ENCODE measurements around the gene ZEB2. TPM values are rescaled to one million over a fixed set of nuclear protein-coding genes. Genes with fewer than 3 reads are reported as not detected.
A peak's percentile ranks its signal among the peaks of the same experiment; 100 is the strongest.

The ZEB2 gene
- total and polyA plus RNA-seq, 8 donors, result 10.7 to 161 (median 43.1) TPM

DNA sequence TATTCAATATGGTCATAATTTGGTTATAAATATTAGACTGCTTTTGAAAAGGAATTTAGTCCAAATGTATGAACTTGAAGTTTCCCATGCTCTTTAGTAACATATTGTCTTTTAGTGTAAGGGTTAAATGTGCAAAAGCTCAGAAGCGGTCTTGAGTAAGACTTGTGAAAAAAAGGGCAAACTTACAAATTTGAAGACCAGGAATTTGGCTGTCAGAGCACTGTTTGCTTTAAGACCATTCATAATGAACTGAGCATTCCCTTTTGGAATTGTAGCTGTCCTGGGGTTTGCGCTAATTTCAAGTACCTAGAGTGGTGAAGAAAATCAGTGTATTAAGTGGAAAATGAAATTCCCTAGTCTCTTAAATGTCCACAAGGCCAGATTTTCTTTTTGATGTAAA is 6.9 kb upstream of the ZEB2 start:
- H3K27ac ChIP-seq, result peak overlapping the region in 3 of 5 donors; percentile 1 to 43 (median 29)
- 71 to 83% (median 73%) methylated on average over 2 of the region's 2 CpGs for WGBS, 5 donors
- peak in 1 of 2 donors; percentile 27 for DNase-seq

DNA sequence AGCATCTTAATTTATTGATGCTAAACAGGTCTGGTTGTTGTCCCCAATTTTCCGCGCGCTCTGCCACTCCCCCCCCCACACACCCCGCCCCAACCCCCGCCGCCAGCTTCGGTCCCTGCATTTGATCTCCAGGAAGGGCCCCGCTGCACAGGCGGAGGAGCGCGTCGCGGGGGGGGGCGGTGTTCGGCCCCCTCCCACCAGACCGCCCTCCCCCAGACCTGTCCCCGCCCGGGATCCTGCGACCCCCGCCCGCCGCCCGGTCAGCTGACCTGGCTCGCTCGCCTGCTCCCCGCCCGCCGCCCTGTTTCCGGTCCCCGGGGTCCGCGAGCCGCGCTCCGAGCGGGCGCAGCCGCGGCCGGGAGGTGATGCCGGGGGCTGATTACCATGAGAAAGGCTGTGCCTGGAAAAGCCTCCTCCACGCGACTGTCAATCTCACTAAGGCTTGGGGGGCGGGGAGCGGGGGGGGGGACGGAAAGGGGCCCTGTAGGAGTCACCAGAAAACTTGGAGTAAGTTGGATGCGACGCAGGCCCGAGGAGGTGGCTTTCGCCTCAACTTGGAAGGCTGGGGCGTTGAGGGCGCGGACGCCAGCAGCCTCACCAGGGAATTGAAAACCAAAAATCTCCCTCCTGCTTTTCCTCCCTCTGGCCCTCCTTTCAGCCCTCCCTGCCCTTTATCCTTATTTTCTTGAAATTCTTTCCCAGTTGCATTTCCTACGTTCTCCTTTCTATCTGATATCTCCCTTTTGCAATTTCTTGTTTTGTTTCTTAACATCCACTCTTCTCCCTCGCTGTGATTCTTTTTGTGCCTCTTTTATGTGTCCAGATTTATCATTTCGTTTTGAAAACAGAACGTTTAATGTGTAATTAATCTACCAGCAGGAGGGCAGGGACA is 4.4 kb upstream of the ZEB2 start:
- no peaks in the 10 kb centered on the region for H3K36me3 ChIP-seq
- peak overlapping the region; percentile 46 to 59 (median 52) for H3K4me3 ChIP-seq
- peaks cover 12 to 41% (median 23%) of the 10 kb centered on the region in 4 donors for H3K4me1 ChIP-seq
- H3K9me3 ChIP-seq, result no peaks in the 10 kb centered on the region
- H3K27ac ChIP-seq, result peak overlapping the region; percentile 54 to 97 (median 91)
- DNase-seq, result peak in 1 of 2 donors; percentile 82
- TF ChIP-seq, protein P1, sequence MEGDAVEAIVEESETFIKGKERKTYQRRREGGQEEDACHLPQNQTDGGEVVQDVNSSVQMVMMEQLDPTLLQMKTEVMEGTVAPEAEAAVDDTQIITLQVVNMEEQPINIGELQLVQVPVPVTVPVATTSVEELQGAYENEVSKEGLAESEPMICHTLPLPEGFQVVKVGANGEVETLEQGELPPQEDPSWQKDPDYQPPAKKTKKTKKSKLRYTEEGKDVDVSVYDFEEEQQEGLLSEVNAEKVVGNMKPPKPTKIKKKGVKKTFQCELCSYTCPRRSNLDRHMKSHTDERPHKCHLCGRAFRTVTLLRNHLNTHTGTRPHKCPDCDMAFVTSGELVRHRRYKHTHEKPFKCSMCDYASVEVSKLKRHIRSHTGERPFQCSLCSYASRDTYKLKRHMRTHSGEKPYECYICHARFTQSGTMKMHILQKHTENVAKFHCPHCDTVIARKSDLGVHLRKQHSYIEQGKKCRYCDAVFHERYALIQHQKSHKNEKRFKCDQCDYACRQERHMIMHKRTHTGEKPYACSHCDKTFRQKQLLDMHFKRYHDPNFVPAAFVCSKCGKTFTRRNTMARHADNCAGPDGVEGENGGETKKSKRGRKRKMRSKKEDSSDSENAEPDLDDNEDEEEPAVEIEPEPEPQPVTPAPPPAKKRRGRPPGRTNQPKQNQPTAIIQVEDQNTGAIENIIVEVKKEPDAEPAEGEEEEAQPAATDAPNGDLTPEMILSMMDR (IDR thresholded peaks at IDR 0.05), result no peak
- TF ChIP-seq POLR2A (IDR thresholded peaks at IDR 0.05), result no peak
- TF ChIP-seq POLR2AphosphoS5 (IDR thresholded peaks at IDR 0.05), result no peak
- TF ChIP-seq EP300 (IDR thresholded peaks at IDR 0.05), result no peak
- peaks cover 4 to 61% (median 21%) of the 10 kb centered on the region in 3 donors for H3K27me3 ChIP-seq
- WGBS, 5 donors, result 5 to 12% (median 7%) methylated on average over 26 to 58 of the region's 58 CpGs
- intact Hi-C loops (cut with DNase I; ENCODE audit: low total_unique reads), result no loop called here

More for the DNA sequence above, 6.9 kb upstream of the ZEB2 start:
- TF ChIP-seq POLR2A (IDR thresholded peaks at IDR 0.05), result no peak
- no peak for TF ChIP-seq POLR2AphosphoS5 (IDR thresholded peaks at IDR 0.05)
- TF ChIP-seq EP300 (IDR thresholded peaks at IDR 0.05), result no peak
- TF ChIP-seq, protein P1 (IDR thresholded peaks at IDR 0.05), result no peak
- H3K9me3 ChIP-seq, result no peaks in the 10 kb centered on the region
- H3K4me3 ChIP-seq, result no peak overlapping the region
- intact Hi-C loops (cut with DNase I; ENCODE audit: low total_unique reads), result no loop called here
- H3K27me3 ChIP-seq, result peaks cover 4 to 37% (median 21%) of the 10 kb centered on the region in 3 donors
- H3K36me3 ChIP-seq, result no peaks in the 10 kb centered on the region
- H3K4me1 ChIP-seq, result peaks cover 12 to 30% (median 19%) of the 10 kb centered on the region in 4 donors

DNA sequence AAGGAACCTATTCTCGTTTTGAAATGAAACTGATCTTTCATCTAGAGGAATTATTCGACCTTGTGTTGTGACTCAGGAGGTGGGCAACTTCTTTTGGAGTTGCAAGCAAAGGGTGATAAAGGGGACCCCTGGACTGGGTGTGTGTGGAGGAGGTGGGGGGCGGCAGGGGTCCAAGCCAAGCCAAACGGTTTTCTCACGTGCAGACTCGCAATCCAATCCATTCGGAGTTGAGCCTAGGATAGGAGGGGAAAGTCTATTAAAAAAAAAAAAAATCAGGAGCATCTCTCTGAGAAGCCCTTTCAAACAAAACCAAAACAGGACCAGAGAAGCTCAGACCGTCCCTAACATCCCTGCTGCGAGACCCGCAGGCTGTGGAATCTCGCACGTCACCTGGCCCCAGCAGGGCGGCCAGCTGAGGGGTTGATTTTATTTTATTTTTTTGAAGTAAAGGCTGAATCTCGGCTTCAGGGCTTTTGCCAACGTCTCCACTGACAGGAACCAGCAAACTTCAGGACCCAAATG is 3.7 kb upstream of the ZEB2 start:
- H3K36me3 ChIP-seq, result no peaks in the 10 kb centered on the region
- peaks cover 12 to 48% (median 23%) of the 10 kb centered on the region in 4 donors for H3K4me1 ChIP-seq
- TF ChIP-seq POLR2AphosphoS5 (IDR thresholded peaks at IDR 0.05), result no peak
- TF ChIP-seq, protein P1 (IDR thresholded peaks at IDR 0.05), result no peak
- no peak for TF ChIP-seq EP300 (IDR thresholded peaks at IDR 0.05)
- TF ChIP-seq POLR2A (IDR thresholded peaks at IDR 0.05), result no peak
- peak overlapping the region; percentile 54 to 97 (median 91) for H3K27ac ChIP-seq
- DNase-seq, result peak in 1 of 2 donors; percentile 65
- 0 to 5% (median 2%) methylated on average over 15 of the region's 15 CpGs for WGBS, 5 donors
- H3K4me3 ChIP-seq, result peak overlapping the region; percentile 46 to 59 (median 52)
- H3K9me3 ChIP-seq, result no peaks in the 10 kb centered on the region
- H3K27me3 ChIP-seq, result peaks cover 4 to 68% (median 21%) of the 10 kb centered on the region in 3 donors
- intact Hi-C loops (cut with DNase I; ENCODE audit: low total_unique reads), result no loop called here

DNA sequence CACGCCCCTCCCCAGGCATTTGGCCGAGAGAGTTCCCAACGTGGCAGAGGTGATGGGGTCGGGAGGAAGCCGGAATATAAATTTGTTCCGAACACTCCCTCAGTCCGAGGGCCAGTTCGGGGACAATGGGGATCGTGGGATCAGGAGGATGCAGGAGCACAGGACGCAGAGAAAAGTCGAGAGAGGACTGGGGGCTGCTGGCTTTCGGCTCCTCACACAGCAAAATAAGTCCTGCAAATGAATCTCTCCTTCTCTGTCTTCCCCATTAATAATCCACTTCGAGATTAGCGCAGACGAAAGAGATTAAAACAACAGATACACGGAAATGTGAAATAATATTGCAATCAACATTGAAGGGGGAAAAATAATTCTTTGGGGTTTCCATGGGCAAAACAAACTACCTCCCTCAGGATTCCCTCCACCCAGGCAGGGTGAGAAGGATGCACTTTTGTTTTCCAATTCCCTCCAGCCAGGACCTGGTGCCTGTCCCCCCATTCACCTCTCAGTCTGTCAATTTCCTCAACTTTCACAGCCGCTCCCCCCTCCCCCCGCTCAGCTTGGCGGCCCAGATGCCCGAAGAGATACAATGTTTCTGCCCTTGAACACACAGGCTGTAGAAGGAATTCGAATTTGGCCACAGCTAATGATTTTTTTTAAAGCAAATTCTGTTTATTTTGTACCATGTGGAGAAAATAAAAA is 3.1 kb upstream of the ZEB2 start:
- intact Hi-C loops (cut with DNase I; ENCODE audit: low total_unique reads), result no loop called here

More for the DNA sequence above, 3.1 kb upstream of the ZEB2 start:
- Histone ChIP-seq H3K27ac (peak overlapping the region; percentile 70 to 97 (median 91)), H3K9me3 (no peaks in the 10 kb centered on the region), H3K27me3 (peaks cover 4 to 74% (median 25%) of the 10 kb centered on the region in 3 donors), H3K4me1 (peaks cover 12 to 54% (median 27%) of the 10 kb centered on the region in 4 donors), H3K4me3 (peak overlapping the region; percentile 46 to 59 (median 52)), H3K36me3 (no peaks in the 10 kb centered on the region)
- peak in 1 of 2 donors; percentile 59 for DNase-seq
- WGBS, 5 donors, result 8 to 13% (median 10%) methylated on average over 21 of the region's 21 CpGs
- TF ChIP-seq EP300 (IDR thresholded peaks at IDR 0.05) (no peak), POLR2AphosphoS5 (IDR thresholded peaks at IDR 0.05) (no peak), POLR2A (IDR thresholded peaks at IDR 0.05) (no peak)
- TF ChIP-seq, protein P1 (IDR thresholded peaks at IDR 0.05), result no peak

Data from stomach (tissue), 9 donors.